Ovary (tissue), 3 donors: ENCODE results near the gene COQ9.

Source experiments
- CTCF ChIP-seq, 3 donors: fragments of 450-650 bp in 2 of 3; fragments of 200-600 bp in 1 of 3; IDR thresholded peaks; one replicate each; pipeline versions ENCODE4 v1.5.1 to v1.8.0; 2016 to 2022; ENCODE audit warnings: antibody characterized with exemption in 3 of 3, mild to moderate bottlenecking in 1 of 3
- POLR2A ChIP-seq: fragments of 450-650 bp; IDR thresholded peaks from one replicate; pipeline ENCODE4 v1.6.1; 2017; ENCODE audit warnings: antibody characterized with exemption, mild to moderate bottlenecking, moderate library complexity
- donor health status: DM: no; HTN: no; CAD: no.

- TF ChIP-seq CTCF (IDR thresholded peaks at IDR 0.05) (no peak), POLR2A (no peak)
These were observed 29.5 kb downstream of the COQ9 start for GRCh38 chr16:57476546-57477410.
